Measurements from ENCODE around the gene CDKN2B-AS1. TPM values are rescaled to one million over a fixed set of nuclear protein-coding genes. Genes with fewer than 3 reads are reported as not detected.

The CDKN2B-AS1 gene
- total RNA-seq, 2 donors from 2014 or later: not detected

DNA sequence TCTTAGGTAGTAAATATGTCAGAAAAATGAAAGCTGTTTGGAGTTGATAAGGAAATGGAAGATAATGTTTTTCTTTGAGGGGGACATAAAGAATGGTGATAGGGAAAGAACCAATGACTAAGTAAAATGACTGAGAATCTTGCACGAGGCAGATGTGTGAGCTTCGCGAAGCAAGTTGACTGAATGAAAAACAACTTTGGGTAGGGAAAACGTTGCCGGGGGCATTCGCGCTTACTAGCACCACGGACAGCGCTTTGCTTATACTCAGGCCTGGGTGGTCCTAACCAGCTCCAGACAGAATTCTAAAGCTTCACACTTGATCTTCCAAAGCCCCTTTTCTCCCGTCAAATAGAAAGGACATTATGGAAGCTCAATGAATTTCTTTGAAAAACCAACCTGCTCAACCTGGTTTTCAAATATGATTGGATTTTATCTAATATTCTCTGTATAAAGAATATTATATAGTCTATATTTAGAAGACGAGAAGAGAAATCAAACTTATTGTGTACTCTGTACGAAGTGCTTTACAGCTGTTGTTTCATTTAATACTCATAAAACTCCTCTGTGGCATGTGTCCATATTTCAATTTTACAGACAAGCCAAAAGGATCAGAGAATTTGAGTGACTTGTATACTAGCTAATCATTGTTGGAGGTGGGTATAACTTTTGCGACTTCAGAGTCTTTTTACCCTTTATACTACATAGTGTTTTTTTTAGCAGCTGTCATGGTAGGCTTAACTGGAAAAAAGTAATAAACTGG is 16.5 kb downstream of the CDKN2B-AS1 start:
- Histone ChIP-seq H3K9me3 (ENCODE audit: control insufficient read depth, low read length) (no peaks in the 10 kb centered on the region), H3K9ac (ENCODE audit: extremely low read depth, low read length, poor library complexity, severe bottlenecking) (no peak overlapping the region), H3K4me3 (ENCODE audit: low read length) (no peak overlapping the region), H3K27me3 (ENCODE audit: control insufficient read depth, insufficient read depth, low read length, poor library complexity, severe bottlenecking) (peaks cover 57% of the 10 kb centered on the region), H3K27ac (ENCODE audit: low read depth, low read length) (no peak overlapping the region), H3K4me1 (ENCODE audit: control insufficient read depth, insufficient read depth, low read length) (no peaks in the 10 kb centered on the region), H3K36me3 (ENCODE audit: control insufficient read depth, insufficient read depth, low read length) (no peaks in the 10 kb centered on the region)
- 12 to 20% methylated on average over 1 to 11 of the region's 13 CpGs for WGBS, 2 experiments (ENCODE audit: insufficient coverage in 1 of 2, insufficient read length in 1 of 2)
- peak; percentile 89 for DNase-seq
- Mint-ChIP-seq H3K4me3 (no peak overlapping the region), H3K9me3 (no peaks in the 10 kb centered on the region), H3K27me3 (ENCODE audit: insufficient read depth) (peaks cover 59% of the 10 kb centered on the region), H3K27ac (no peak overlapping the region), H3K36me3 (ENCODE audit: low read depth) (no peaks in the 10 kb centered on the region), H3K4me1 (peaks cover 7% of the 10 kb centered on the region)
- TF ChIP-seq, protein P1, sequence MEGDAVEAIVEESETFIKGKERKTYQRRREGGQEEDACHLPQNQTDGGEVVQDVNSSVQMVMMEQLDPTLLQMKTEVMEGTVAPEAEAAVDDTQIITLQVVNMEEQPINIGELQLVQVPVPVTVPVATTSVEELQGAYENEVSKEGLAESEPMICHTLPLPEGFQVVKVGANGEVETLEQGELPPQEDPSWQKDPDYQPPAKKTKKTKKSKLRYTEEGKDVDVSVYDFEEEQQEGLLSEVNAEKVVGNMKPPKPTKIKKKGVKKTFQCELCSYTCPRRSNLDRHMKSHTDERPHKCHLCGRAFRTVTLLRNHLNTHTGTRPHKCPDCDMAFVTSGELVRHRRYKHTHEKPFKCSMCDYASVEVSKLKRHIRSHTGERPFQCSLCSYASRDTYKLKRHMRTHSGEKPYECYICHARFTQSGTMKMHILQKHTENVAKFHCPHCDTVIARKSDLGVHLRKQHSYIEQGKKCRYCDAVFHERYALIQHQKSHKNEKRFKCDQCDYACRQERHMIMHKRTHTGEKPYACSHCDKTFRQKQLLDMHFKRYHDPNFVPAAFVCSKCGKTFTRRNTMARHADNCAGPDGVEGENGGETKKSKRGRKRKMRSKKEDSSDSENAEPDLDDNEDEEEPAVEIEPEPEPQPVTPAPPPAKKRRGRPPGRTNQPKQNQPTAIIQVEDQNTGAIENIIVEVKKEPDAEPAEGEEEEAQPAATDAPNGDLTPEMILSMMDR (conservative IDR thresholded peaks at IDR 0.05): no peak

GRCh38 chr9:22022396-22022795 is 27.8 kb downstream of the CDKN2B-AS1 start:
- Mint-ChIP-seq H3K36me3 (ENCODE audit: low read depth) (no peaks in the 10 kb centered on the region), H3K4me3 (no peak overlapping the region), H3K4me1 (peaks cover 7% of the 10 kb centered on the region), H3K9me3 (peaks cover 12% of the 10 kb centered on the region), H3K27me3 (ENCODE audit: insufficient read depth) (peaks cover 24% of the 10 kb centered on the region), H3K27ac (no peak overlapping the region)
- Histone ChIP-seq H3K27me3 (ENCODE audit: control insufficient read depth, insufficient read depth, low read length, poor library complexity, severe bottlenecking) (no peaks in the 10 kb centered on the region), H3K4me1 (ENCODE audit: control insufficient read depth, insufficient read depth, low read length) (peaks cover 3% of the 10 kb centered on the region), H3K27ac (ENCODE audit: low read depth, low read length) (no peak overlapping the region), H3K9me3 (ENCODE audit: control insufficient read depth, low read length) (peaks cover 20% of the 10 kb centered on the region), H3K9ac (ENCODE audit: extremely low read depth, low read length, poor library complexity, severe bottlenecking) (no peak overlapping the region), H3K36me3 (ENCODE audit: control insufficient read depth, insufficient read depth, low read length) (no peaks in the 10 kb centered on the region), H3K4me3 (ENCODE audit: low read length) (no peak overlapping the region)
- TF ChIP-seq, protein P1 (conservative IDR thresholded peaks at IDR 0.05): no peak
- DNase-seq: no peak
- WGBS, 2 experiments (ENCODE audit: insufficient coverage in 1 of 2, insufficient read length in 1 of 2): 92% methylated on average over 3 of the region's 3 CpGs; no CpG with 5 or more reads in 1 of the 2 experiments

DNA sequence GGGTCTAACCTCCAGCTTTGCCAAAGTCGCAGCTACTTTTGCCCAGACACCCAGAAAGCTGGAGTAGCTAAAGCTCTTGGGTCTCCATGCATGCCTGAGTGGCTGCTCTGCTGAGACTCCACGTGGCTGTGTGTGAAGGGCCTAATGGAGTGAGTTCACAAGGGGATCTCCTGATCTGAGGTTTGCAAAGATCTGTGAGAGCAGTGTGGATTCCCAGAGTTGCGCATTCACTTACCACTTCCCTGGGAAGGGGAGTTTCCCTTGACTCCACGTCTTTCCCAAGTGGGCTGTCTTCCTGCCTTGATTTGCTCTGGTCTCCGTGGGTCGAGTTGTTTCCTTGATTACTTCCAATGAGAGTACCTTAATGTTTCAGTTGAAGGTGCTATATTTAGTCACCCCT is 32.1 kb downstream of the CDKN2B-AS1 start:
- Histone ChIP-seq H3K9me3 (ENCODE audit: control insufficient read depth, low read length) (peaks cover 9% of the 10 kb centered on the region), H3K27ac (ENCODE audit: low read depth, low read length) (no peak overlapping the region), H3K4me1 (ENCODE audit: control insufficient read depth, insufficient read depth, low read length) (peaks cover 3% of the 10 kb centered on the region), H3K9ac (ENCODE audit: extremely low read depth, low read length, poor library complexity, severe bottlenecking) (no peak overlapping the region), H3K27me3 (ENCODE audit: control insufficient read depth, insufficient read depth, low read length, poor library complexity, severe bottlenecking) (no peaks in the 10 kb centered on the region), H3K4me3 (ENCODE audit: low read length) (no peak overlapping the region), H3K36me3 (ENCODE audit: control insufficient read depth, insufficient read depth, low read length) (no peaks in the 10 kb centered on the region)
- H3K27me3 Mint-ChIP-seq (ENCODE audit: insufficient read depth): peaks cover 17% of the 10 kb centered on the region
- TF ChIP-seq, protein P1 (conservative IDR thresholded peaks at IDR 0.05): no peak
- H3K4me1 Mint-ChIP-seq: peaks cover 8% of the 10 kb centered on the region
- WGBS, 2 experiments (ENCODE audit: insufficient coverage in 1 of 2, insufficient read length in 1 of 2): 81 to 83% methylated on average over 4 to 6 of the region's 6 CpGs
- H3K36me3 Mint-ChIP-seq (ENCODE audit: low read depth): no peaks in the 10 kb centered on the region
- peaks cover 2% of the 10 kb centered on the region for H3K9me3 Mint-ChIP-seq
- no peak overlapping the region for H3K4me3 Mint-ChIP-seq
- no peak for DNase-seq
- H3K27ac Mint-ChIP-seq: no peak overlapping the region
